ENCODE measurements around the gene RPL29. TPM values are rescaled to one million over a fixed set of nuclear protein-coding genes. Genes with fewer than 3 reads are reported as not detected.
"Not testable (repeated sequence)": the region's sequence is repeated elsewhere in the genome, so short reads cannot be mapped to it uniquely, and the experiment has no call there.

Gene RPL29
- total and polyA plus RNA-seq, 2 donors from 2014 or later: 785 to 1,416 TPM

- H3K9ac ChIP-seq (ENCODE audit: low read length in 3 of 3): no peak overlapping the region
- H3K9me3 ChIP-seq (ENCODE audit: control insufficient read depth in 2 of 3, insufficient read depth in 1 of 3, low read length in 3 of 3): no peaks in the 10 kb centered on the region
- FAIRE-seq (no peak), DNase-seq (no peak)
- no peak overlapping the region for H3K27ac ChIP-seq (ENCODE audit: low read depth in 2 of 2, low read length in 2 of 2)
- H3K27me3 ChIP-seq (ENCODE audit: control insufficient read depth, insufficient read depth, low read length): no peaks in the 10 kb centered on the region
- intact Hi-C loops (cut with DNase I): no loop called here
- no peak overlapping the region for H3K4me3 ChIP-seq (ENCODE audit: low read length in 3 of 3)
- no peak for TF ChIP-seq CTCF (IDR thresholded peaks at IDR 0.05; ENCODE audit: borderline replicate concordance, extremely low read depth, insufficient read depth)
- peaks cover 8 to 15% (median 8%) of the 10 kb centered on the region in 3 donors for H3K36me3 ChIP-seq (ENCODE audit: control insufficient read depth in 2 of 3, insufficient read depth in 3 of 3, low read length in 3 of 3)
- H3K4me1 ChIP-seq (ENCODE audit: control insufficient read depth in 2 of 3, insufficient read depth in 2 of 3, low read depth in 1 of 3, low read length in 3 of 3): peaks cover 3 to 18% (median 8%) of the 10 kb centered on the region in 3 donors
Measured at GRCh38 chr3:51997172-51997571, 1.5 kb upstream of the RPL29 start.

DNA sequence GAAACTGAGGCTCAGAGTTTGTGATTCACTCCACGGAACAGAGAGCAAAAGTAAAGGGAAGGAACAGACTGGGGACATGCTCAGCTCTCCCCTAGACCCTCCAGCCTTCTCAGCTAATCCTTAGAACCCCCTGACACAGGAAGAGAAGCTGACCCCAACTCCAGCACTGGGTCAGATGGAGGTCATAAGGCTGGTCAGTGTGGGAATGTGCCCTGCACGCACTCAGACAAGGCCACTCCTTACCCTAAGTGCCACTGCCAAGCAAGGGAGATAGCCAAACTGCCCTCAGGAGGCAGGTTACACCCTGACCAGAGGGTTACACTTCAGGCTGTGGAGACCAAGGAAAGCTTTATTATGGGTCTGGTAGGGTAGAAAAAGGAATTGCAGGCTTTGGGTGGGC lies 1.2 kb downstream of the RPL29 start:
- Histone ChIP-seq H3K4me1 (ENCODE audit: control insufficient read depth in 2 of 3, insufficient read depth in 2 of 3, low read depth in 1 of 3, low read length in 3 of 3) (peaks cover 3 to 16% (median 8%) of the 10 kb centered on the region in 3 donors), H3K27ac (ENCODE audit: low read depth in 2 of 2, low read length in 2 of 2) (no peak overlapping the region)
- no peak for FAIRE-seq

GRCh38 chr3:51993657-51994056 lies 2.0 kb downstream of the RPL29 start:
- not testable (repeated sequence) for H3K9ac ChIP-seq (ENCODE audit: low read length in 3 of 3)

More for the DNA sequence above, 1.2 kb downstream of the RPL29 start:
- no peak for DNase-seq
- peaks cover 8 to 15% (median 8%) of the 10 kb centered on the region in 3 donors for H3K36me3 ChIP-seq (ENCODE audit: control insufficient read depth in 2 of 3, insufficient read depth in 3 of 3, low read length in 3 of 3)
- H3K9me3 ChIP-seq (ENCODE audit: control insufficient read depth in 2 of 3, insufficient read depth in 1 of 3, low read length in 3 of 3): no peaks in the 10 kb centered on the region
- TF ChIP-seq CTCF (IDR thresholded peaks at IDR 0.05; ENCODE audit: borderline replicate concordance, extremely low read depth, insufficient read depth): no peak
- peak overlapping the region; percentile 97 to 99 (median 99) for H3K9ac ChIP-seq (ENCODE audit: low read length in 3 of 3)
- peak overlapping the region; percentile 46 to 97 (median 93) for H3K4me3 ChIP-seq (ENCODE audit: low read length in 3 of 3)
- intact Hi-C loops (cut with DNase I): no loop called here
- H3K27me3 ChIP-seq (ENCODE audit: control insufficient read depth, insufficient read depth, low read length): no peaks in the 10 kb centered on the region

DNA sequence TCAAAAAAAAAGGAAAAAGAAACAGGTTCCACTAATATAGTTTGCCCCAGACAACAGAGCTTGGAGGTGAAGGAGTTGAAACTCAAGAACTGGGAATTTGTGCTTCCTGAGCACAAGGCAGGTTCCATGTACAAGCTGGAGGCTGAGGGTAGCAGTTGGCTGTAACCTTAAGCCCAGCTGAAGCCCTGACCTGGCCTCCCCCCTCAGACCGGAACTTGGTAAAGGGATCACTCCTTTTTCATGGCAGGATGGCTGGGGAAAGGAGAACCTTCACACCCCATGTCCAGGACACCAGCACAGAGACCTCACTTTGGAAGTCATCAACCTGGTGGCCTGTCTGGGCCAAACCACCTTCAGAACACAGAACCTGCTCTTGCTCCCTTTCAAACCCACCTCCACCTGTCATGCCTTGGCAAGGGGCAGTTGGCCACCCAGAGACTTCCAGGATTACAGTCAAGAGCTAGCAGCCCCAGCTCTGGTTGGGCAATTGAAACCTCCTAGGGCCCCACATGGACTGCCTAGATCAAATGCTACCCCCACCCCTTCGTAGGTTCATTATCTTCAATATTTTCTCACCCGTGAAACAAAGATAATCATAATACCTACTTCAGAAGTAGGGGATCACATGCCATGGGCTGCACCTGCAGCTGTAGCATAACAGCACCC lies 3.5 kb downstream of the RPL29 start:
- H3K36me3 ChIP-seq (ENCODE audit: control insufficient read depth in 2 of 3, insufficient read depth in 3 of 3, low read length in 3 of 3): peaks cover 8 to 18% (median 8%) of the 10 kb centered on the region in 3 donors
- TF ChIP-seq CTCF (IDR thresholded peaks at IDR 0.05; ENCODE audit: borderline replicate concordance, extremely low read depth, insufficient read depth): no peak
- H3K9ac ChIP-seq (ENCODE audit: low read length in 3 of 3): peak overlapping the region in 1 of 3 donors; percentile 26
- intact Hi-C loops (cut with DNase I): no loop called here
- no peak overlapping the region for H3K27ac ChIP-seq (ENCODE audit: low read depth in 2 of 2, low read length in 2 of 2)
- H3K27me3 ChIP-seq (ENCODE audit: control insufficient read depth, insufficient read depth, low read length): no peaks in the 10 kb centered on the region
- no peak overlapping the region for H3K4me3 ChIP-seq (ENCODE audit: low read length in 3 of 3)
- DNase-seq: no peak
- H3K4me1 ChIP-seq (ENCODE audit: control insufficient read depth in 2 of 3, insufficient read depth in 2 of 3, low read depth in 1 of 3, low read length in 3 of 3): peaks cover 3 to 18% (median 8%) of the 10 kb centered on the region in 3 donors
- H3K9me3 ChIP-seq (ENCODE audit: control insufficient read depth in 2 of 3, insufficient read depth in 1 of 3, low read length in 3 of 3): no peaks in the 10 kb centered on the region
- no peak for FAIRE-seq

More at GRCh38 chr3:51993657-51994056, 2.0 kb downstream of the RPL29 start:
- DNase-seq; H3K9me3 ChIP-seq (ENCODE audit: control insufficient read depth in 2 of 3, insufficient read depth in 1 of 3, low read length in 3 of 3); H3K4me3 ChIP-seq (ENCODE audit: low read length in 3 of 3); H3K27me3 ChIP-seq (ENCODE audit: control insufficient read depth, insufficient read depth, low read length); FAIRE-seq; H3K27ac ChIP-seq (ENCODE audit: low read depth in 2 of 2, low read length in 2 of 2); intact Hi-C loops (cut with DNase I): not testable (repeated sequence)
- Histone ChIP-seq H3K36me3 (ENCODE audit: control insufficient read depth in 2 of 3, insufficient read depth in 3 of 3, low read length in 3 of 3) (peaks cover 8 to 15% (median 8%) of the 10 kb centered on the region in 3 donors), H3K4me1 (ENCODE audit: control insufficient read depth in 2 of 3, insufficient read depth in 2 of 3, low read depth in 1 of 3, low read length in 3 of 3) (peaks cover 3 to 16% (median 8%) of the 10 kb centered on the region in 3 donors)

DNA sequence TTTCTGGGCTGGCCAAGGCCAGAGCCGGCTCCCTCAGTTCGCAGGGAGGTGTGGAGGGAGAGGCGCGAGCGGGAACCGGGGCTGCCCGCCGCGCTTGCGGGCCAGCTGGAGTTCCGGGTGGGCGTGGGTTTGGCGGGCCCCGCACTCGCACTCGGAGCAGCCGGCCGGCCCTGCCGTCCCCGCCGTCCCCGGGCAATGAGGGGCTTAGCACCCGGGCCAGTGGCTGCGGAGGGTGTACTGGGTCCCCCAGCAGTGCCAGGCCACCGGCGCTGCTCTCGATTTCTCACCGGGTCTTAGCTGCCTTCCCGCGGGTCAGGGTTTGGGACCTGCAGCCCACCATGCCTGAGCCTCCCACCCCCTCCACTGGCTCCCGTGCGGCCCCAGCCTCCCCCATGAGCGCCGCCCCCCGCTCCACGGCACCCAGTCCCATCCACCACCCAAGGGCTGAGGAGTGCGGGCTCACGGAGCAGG lies 5.2 kb downstream of the RPL29 start:
- intact Hi-C loops (cut with DNase I); H3K4me3 ChIP-seq (ENCODE audit: low read length in 3 of 3); H3K27ac ChIP-seq (ENCODE audit: low read depth in 2 of 2, low read length in 2 of 2); FAIRE-seq; H3K9ac ChIP-seq (ENCODE audit: low read length in 3 of 3); H3K27me3 ChIP-seq (ENCODE audit: control insufficient read depth, insufficient read depth, low read length); H3K9me3 ChIP-seq (ENCODE audit: control insufficient read depth in 2 of 3, insufficient read depth in 1 of 3, low read length in 3 of 3); DNase-seq: not testable (repeated sequence)
- H3K4me1 ChIP-seq (ENCODE audit: control insufficient read depth in 2 of 3, insufficient read depth in 2 of 3, low read depth in 1 of 3, low read length in 3 of 3): peaks cover 3 to 24% (median 8%) of the 10 kb centered on the region in 3 donors
- H3K36me3 ChIP-seq (ENCODE audit: control insufficient read depth in 2 of 3, insufficient read depth in 3 of 3, low read length in 3 of 3): peaks cover 8 to 18% (median 8%) of the 10 kb centered on the region in 3 donors
